Measurements from ENCODE around the gene SERPINE2.

DNA sequence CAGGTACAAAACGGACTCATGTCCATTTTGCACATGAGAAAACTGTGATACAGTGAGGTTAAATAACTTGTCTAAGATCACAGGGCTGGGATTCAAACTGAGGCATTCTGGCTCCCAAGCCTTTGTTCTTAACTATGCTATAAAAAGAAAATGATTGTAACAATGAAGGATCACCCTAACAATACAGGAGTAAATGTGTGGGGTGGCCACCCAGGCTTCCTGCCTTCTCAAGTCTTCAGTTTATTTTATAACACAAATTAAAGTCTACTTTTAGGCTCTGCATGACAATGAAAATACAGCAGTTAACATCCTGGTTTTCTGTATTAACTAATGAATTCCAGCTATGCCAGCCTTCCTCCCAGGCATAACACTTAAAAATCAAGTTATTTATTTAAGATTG is 101.6 kb downstream of the SERPINE2 start:
- no peak for TF ChIP-seq POLR2A (IDR thresholded peaks at IDR 0.05; ENCODE audit: low read depth, low read length)
- TF ChIP-seq, protein P1, sequence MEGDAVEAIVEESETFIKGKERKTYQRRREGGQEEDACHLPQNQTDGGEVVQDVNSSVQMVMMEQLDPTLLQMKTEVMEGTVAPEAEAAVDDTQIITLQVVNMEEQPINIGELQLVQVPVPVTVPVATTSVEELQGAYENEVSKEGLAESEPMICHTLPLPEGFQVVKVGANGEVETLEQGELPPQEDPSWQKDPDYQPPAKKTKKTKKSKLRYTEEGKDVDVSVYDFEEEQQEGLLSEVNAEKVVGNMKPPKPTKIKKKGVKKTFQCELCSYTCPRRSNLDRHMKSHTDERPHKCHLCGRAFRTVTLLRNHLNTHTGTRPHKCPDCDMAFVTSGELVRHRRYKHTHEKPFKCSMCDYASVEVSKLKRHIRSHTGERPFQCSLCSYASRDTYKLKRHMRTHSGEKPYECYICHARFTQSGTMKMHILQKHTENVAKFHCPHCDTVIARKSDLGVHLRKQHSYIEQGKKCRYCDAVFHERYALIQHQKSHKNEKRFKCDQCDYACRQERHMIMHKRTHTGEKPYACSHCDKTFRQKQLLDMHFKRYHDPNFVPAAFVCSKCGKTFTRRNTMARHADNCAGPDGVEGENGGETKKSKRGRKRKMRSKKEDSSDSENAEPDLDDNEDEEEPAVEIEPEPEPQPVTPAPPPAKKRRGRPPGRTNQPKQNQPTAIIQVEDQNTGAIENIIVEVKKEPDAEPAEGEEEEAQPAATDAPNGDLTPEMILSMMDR (IDR thresholded peaks at IDR 0.05; ENCODE audit: extremely low read depth in 1 of 2, insufficient read depth in 1 of 2, low read depth in 1 of 2, low read length in 2 of 2) = no peak
- TF ChIP-seq JUN (IDR thresholded peaks at IDR 0.05; ENCODE audit: borderline replicate concordance, insufficient read depth, insufficient read length, low read depth) = no peak
- TF ChIP-seq, protein P2, sequence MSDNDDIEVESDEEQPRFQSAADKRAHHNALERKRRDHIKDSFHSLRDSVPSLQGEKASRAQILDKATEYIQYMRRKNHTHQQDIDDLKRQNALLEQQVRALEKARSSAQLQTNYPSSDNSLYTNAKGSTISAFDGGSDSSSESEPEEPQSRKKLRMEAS (IDR thresholded peaks at IDR 0.05; ENCODE audit: insufficient read depth, insufficient read length) = no peak
- TF ChIP-seq EZH2 (IDR thresholded peaks at IDR 0.05; ENCODE audit: borderline replicate concordance, low read depth, low read length, severe bottlenecking) = no peak
- no peak for TF ChIP-seq POLR2AphosphoS5 (IDR thresholded peaks at IDR 0.05; ENCODE audit: insufficient read depth, low read depth, low read length)
- TF ChIP-seq GATA2 (IDR thresholded peaks at IDR 0.05; ENCODE audit: insufficient read depth, insufficient read length, low read depth, low read length) = no peak

Measured in endothelial cell of umbilical vein (primary cell).